Choroid plexus epithelial cell (primary cell): Measurements from ENCODE around the gene HSPG2.

Experiments
- DNase-seq: peaks from one replicate; pipeline ENCODE4 v3.0.0-alpha.2; 2010; ENCODE audit warnings: low read depth
- H3K4me3 ChIP-seq: 2 replicates; pipeline ENCODE4 v1.5.1; 2011; ENCODE audit warnings: low read depth, mild to moderate bottlenecking, control low read depth, low read length, moderate library complexity
- CTCF ChIP-seq: conservative IDR thresholded peaks from 2 replicates; pipeline ENCODE4 v1.5.1; 2011; ENCODE audit warnings: low read depth, mild to moderate bottlenecking, control low read depth, inconsistent platforms, low read length, moderate library complexity

The HSPG2 gene

GRCh38 chr1:21822349-21822748, 114.8 kb downstream of the HSPG2 start:
- no peak overlapping the region for H3K4me3 ChIP-seq
- no peak for DNase-seq
- TF ChIP-seq CTCF = no peak

GRCh38 chr1:21821385-21822019, 115.6 kb downstream of the HSPG2 start:
- no peak for DNase-seq
- H3K4me3 ChIP-seq = no peak overlapping the region
- no peak for TF ChIP-seq CTCF

- no peak overlapping the region for H3K4me3 ChIP-seq
- no peak for TF ChIP-seq CTCF
- DNase-seq = no peak
These were observed 116.4 kb downstream of the HSPG2 start for GRCh38 chr1:21820597-21821232.

- H3K4me3 ChIP-seq = no peak overlapping the region
- no peak for TF ChIP-seq CTCF
- DNase-seq = peak; percentile 20
These were observed 118.5 kb downstream of the HSPG2 start for GRCh38 chr1:21818656-21819055.

GRCh38 chr1:21816602-21817302, 120.4 kb downstream of the HSPG2 start:
- TF ChIP-seq CTCF = peak; percentile 2
- DNase-seq = peak; percentile 77
- H3K4me3 ChIP-seq = no peak overlapping the region

GRCh38 chr1:21815724-21816321, 121.3 kb downstream of the HSPG2 start:
- no peak for TF ChIP-seq CTCF
- DNase-seq = no peak
- no peak overlapping the region for H3K4me3 ChIP-seq
